HG03442 (cell line): Measurements from ENCODE around the gene MAD1L1.

Experiments used
- ATAC-seq: cut with Tn5 transposase; IDR thresholded peaks from one replicate; pipeline ENCODE4 v1.9.1; 2021; ENCODE audit warnings: mild to moderate bottlenecking, moderate library complexity; ENCODE audit not compliant: unreplicated experiment

MAD1L1 gene

DNA sequence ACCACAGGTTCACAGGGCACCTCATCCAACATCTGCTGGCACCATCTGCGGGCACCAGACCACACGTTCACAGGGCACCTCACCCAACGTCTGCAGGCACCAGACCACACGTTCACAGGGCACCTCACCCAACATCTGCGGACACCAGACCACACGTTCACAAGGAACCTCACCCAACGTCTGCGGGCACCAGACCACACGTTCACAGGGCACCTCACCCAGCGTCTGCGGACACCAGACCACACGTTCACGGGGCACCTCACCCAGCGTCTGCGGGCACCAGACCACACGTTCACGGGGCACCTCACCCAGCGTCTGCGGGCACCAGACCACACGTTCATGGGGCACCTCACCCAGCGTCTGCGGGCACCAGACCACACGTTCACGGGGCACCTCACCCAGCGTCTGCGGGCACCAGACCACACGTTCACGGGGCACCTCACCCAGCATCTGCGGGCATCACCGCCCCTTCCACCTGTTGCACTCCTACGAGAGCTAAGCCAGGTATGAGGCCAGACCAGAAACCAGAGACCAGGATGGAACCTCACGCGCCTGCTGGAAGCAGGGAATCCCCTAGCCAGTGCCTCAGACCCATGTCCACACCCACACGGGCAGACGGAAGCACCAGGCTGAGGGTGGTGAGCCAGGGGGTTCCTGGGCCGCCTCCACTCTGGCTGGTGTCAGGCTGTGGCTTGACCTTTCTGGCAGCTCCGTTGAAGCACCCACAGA lies 182.8 kb downstream of the MAD1L1 start:
- ATAC-seq: no peak

DNA sequence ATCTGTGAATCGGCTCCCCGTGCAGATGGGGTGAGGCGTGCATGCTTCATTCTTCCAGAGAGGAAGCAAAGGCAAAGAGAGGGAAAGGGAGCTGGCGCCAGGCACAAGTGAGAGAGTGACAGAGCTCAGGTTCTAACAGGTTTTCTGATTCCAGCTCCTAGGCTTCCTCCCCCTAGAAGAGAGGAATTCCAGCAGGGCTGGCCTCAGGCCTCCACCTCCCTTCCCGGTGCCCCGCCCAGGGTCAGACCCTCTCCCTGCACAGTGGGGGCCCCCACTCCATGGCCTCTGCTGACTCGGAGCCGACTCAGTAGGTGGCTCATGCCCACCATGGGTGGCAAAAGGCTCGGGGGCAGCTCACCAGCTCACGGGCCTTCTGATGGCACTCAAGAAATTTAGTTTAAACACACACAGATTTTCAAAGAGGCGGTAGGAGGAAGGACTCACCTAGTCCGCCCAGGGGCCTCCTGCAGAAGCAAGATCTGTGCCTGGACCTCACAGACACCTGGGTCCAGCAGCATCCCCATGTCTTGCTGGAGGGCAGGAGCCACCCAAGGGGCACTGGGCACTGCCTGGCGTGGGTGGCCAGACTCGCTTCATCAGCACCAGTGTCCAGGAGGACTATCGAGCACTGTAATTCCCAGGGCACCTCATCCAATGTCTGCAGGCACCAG lies 183.5 kb downstream of the MAD1L1 start:
- ATAC-seq: no peak

DNA sequence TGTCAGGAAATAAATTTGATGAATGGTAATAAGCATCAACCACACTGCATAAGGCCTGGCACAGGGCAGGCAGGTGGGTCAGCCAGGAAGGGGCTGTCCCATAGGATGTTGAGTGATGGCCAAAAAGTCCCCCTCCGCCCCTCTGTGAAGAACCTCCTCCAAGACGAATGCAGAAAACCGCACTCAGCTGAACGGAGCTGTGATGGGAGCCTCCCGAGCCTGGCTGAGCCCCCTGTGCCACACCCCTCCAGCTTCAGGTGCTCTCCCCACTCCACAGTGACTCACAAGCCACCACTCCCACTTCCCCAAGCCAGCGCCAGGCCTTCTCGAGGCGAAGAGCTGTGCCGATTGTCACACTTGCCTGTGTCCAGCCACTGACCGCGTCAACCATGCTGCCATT lies 184.2 kb downstream of the MAD1L1 start:
- no peak for ATAC-seq

DNA sequence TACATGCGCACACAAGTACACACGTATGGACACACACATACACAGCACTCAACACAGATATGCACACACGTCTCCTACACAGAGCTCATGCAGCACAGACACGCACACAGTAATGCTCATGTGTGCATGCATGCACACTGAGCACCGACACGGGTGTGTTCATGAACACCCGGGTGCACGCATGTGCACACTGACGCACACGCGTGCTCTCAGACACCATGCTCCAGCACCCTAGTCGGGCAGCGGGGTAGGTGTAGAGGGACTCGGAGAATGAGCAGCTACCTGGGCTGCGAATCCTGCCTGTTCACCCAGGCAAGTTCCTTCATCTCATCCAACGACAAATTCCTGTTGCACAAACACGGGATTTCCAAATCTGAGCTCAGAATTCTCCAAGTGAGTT lies 184.7 kb downstream of the MAD1L1 start:
- ATAC-seq: no peak

DNA sequence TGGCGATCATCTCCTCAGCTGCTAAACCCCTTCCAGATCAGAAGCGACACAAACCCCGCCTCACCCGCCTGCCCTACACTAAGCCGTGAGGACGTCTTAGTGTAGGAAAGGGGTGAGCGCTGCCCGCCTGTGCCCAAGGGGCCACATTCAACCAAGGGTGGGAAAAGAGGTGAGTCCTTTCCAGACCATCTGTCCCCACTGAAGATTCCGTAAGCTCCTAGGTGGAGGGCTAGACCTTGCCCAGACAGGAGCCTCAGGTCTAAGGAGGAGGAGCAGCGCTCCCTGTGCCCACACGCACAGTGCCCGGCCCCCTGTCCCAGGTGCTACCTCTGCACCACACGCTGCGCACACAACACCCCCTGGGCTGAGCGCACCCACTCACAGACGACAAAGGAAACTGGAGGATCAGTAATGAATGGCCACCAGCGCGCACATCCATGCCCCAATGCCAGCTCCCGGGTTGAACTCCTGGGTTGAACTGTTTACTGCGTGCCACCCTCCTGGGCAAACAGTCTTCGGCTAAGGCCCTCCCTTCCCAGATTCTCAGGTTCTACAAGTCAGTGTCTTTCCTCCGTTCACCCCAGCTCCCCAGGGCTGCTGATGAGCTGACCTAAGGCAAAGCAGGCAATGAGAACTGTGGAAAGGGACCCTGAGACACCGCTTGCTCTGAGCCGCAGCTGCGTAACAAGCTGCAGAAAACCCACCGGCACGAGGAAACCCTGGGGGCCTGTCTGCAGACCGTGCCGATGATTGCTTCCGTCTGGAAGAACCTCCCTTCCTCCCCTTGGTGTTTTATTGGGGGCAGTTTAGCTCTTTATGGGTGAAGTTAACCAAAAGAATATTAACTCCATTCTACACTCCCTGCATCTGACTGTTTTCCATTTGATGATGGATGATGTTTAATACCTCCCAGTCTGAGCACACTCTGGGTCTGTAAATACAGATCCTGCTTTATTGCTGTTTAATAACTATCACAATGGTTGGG lies 185.9 kb downstream of the MAD1L1 start:
- no peak for ATAC-seq

DNA sequence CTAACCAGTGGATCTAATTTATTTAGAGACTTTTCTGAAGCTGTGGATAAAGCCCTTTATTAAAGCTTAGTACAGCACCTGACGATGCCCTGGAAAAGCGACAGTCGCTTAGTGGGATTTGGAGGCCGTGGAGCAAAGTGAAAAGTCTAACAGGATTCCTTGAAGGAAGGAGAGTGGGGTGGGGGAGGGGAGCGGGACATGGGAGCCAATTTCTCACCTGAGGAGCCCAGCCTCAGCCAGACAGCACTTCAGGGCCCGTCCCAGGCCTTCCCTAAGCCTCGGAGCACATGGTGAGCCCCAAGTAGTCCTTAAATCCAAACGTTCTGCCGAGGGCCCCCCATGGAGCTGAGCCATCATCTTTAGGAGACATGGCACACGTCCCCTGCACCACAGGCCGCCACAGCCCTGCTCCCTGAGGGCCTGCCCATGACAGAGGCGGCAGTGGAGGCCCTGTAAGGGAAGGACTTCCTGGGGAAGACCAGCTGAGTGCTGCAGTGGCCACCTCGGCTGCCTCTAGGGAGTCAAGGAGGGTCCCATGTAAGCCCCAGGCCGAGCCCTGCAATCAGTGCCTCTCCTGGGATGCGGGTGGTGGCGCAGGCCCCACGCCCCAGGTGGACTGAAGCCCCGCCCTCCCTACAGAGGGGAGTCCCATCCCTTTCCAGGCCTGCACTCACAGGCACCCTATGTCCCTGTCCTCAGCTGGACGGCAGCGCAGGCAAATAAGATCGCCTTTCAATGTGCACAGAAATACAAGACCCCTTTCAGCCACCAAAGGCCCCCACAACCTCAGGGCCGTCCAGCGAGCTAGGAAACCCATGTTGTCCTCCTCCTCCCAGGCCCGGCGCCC lies 187.0 kb downstream of the MAD1L1 start:
- ATAC-seq: no peak

DNA sequence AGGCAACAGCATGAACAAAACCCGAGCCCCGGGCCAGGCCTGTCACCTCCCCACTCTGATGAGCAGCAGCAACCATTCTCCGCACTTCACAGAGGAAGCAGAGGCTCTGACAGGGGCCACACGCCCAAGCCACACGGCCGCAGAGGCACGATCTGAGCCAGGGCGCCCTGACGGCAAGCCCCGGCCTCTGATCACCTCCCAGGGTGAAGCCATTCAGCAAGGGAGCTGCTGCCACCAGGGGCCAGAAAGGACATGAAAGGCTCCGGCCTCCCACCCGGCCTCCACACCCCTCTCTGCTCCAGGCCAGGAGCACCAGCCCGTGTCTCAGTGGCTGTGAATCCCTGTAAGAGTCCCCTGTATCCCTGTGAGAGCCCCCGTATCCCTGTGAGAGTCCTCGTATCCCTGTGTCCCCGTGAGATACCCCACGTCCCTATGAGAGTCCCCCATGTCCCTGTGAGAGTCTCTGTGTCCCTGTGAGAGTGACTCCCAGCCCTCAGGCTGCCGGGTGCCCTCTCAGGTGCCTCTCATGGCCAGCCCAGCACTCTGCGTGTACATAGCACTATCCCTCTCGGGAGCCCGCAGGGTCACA lies 187.8 kb downstream of the MAD1L1 start:
- no peak for ATAC-seq

DNA sequence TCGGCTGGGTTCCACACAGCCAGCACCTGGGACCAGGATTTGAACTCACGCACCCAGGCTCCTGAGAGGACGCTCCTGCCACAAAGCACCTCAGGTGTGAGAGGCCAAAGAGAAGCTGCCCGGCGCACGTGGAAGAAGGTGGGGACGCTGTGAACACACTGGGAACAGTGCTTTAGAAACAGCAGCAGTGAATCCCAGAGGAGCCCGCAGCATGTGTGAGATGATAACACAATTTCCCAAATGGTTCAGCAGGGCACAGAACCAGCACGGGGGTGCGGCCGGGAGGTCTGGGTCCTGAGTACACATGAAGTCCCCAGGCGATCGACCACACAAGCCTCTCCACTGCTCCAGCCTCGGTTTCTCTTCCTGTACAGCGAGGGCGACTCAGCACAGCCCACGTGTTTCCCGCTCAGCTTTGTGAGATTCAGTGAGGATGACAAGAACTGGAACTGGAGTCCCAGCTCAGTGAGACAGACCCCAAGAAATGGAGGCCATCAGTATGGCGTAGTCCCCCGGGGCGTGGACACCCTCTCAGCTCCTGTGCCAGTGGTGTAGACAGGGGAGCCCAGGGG lies 188.3 kb downstream of the MAD1L1 start:
- no peak for ATAC-seq

DNA sequence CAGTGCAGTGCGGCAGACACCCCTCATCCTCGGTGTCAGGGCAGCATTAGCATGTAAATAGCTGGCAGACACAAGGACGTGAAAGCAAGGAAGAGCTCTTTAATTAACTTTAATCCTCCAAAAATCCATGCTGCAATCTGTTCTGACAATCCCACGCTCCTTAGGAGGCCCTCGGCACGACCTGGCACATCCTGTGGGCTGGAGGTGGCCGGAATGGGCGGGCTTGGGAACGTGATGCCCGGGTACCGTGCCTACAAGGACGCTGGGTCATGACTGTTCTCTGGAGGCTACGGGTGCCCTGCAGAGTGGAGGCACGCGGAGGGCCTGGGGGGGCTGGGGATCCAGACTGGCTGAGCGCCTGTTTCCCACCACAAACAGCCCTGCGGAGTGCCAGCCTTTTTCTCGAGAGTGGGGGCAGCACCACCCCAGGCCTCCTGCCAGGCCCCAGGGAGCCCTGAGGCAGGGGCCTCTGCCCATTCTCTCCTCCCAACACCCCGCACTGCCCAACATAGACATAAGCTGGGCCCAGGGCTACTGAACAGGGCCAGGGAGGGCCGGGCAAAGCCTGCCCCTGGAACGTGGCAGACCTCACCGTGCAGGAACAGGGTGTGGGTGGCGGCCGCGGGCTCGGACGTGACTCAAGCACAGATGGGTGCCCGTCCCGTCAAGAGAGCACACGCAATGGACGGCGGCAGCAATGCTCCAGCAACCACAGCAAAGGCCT lies 189.3 kb downstream of the MAD1L1 start:
- ATAC-seq: no peak

DNA sequence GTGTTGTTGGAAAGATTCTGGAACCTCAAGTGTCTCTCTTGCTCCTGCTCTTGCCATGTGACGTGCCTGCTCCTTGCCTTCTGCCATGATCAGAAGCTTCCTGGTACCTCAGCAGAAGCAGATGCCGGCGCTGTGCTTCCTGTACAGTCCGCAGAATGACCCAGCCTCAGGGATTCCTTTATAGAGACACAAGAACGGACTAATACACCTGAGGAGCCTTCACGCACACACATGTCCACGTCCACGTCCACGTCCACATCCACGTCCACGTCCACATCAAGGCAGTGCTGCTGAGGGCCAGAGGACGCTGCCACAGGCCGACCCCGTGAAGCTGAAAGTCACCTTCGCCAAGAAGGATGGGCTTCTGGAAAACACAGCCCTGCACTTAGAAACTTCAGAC lies 190.1 kb downstream of the MAD1L1 start:
- ATAC-seq: no peak

DNA sequence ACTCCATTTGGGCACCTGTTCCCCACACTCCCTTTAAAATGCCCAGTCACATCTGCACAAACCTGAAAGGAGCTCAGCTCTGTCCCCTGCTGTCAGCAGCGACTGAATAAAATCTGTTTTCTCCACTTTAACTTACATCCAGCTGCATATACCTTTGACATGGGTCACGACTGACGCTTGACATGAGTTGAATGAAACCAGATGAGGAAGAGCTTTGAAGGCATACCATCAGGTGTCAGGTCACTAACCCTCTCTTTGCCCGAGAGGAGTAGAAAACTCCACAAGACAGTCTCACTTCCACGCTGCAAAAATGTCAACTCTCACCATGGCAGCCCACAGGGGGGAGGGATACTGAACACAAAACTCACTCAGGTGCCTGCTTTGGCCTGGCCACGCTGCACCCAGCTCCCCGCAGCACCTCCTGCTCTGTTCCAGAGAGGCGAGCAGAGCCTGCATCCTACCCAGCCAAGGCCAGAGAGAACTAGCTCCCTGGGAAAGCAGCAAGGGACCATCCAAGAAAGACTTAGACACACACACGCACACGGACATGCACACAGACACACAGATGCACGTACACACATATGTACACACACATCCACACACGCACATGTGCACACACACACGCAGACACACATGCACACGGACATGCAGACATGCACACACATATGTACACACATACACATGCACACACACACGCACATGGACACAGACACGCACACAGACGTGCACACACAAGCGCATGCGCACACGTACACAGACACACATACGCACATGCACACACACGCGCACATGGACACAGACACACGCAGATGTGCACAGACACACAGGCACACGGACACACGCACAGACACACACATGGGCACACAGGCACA lies 191.0 kb downstream of the MAD1L1 start:
- no peak for ATAC-seq

DNA sequence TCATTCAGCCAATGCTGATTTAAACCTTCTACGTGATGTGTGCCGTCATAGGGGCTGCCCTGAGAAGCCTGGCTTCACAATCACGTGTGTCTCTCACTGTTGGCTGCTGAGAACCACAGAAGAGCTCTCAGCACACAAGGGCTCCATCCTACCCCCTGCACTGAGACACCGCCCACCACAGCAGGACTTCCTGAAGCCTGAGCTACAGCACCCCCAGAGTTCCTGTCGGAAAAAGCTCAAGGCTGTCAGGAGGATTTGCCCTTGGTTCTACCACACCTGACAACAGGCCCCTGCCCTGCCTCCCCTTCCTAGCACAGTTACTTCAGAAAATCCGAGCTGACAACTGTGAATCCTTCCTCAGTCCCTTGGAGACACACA lies 191.9 kb downstream of the MAD1L1 start:
- ATAC-seq: no peak

DNA sequence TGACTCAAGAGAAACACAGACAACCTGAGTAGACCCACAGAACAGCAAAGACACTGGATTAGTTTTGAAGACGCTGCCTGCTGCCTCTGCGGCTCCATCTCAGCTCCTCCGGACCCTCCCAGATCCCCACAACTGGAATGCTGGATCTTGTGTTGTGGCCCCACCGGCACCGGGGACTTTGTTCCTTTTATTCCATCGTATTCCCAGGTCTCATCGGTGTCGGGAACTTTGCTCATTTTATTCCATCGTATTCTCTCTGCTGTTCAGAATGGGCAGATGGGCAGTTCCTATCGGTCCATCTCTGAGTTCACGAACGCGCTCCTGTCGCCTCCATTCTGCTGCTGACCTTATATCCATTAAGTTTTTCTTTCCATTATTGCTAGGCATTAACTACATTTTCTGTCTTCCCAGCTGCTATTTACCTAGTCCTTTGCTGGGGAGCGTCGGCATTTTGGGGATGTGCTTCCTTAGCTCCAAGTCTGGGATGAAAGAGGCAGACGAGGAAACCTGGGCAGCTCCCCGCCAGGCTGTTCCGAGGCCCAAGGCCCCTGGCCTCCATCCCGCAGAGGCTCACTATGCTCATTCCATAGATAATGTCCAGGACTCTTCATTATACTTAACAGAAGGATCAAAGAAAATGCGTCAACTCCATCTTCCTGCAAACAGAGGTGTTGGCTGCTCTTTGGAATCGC lies 192.4 kb downstream of the MAD1L1 start:
- no peak for ATAC-seq

DNA sequence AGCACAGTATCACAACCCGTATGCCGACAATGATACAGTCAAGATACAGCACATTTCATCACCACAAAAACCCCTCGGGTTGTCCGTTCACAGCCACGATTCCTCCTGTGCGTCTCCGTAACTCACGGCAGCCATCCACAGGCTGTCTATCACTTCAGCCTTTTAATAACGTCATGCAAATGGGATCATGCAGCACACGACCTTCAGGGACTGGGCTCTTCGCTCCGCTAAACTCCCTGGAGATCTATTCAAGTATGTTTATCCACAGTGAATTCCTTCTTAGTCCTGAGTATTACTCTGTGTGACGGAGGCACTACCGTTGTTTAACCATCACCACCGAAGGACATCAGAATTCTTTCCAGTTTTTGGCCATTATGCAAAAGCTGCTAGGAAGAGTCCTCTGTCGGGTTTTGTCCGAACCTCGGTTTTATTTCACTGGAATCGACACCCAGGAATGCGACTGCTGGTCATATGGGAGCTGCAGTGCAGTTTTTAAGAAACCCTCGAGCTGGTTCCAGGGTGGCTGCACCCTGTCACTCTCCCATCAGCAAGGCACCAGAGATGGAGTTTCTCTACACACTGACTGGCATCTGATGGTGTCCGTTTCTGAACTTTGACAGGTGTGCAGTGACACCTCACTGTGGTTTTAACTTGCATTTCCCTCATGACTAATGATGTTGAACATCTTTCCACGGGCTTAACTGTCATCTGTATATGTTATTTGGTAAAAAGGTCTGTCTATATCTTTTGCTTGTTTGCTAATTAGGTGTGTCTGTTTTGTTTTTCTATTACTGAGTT lies 193.6 kb downstream of the MAD1L1 start:
- ATAC-seq: no peak

DNA sequence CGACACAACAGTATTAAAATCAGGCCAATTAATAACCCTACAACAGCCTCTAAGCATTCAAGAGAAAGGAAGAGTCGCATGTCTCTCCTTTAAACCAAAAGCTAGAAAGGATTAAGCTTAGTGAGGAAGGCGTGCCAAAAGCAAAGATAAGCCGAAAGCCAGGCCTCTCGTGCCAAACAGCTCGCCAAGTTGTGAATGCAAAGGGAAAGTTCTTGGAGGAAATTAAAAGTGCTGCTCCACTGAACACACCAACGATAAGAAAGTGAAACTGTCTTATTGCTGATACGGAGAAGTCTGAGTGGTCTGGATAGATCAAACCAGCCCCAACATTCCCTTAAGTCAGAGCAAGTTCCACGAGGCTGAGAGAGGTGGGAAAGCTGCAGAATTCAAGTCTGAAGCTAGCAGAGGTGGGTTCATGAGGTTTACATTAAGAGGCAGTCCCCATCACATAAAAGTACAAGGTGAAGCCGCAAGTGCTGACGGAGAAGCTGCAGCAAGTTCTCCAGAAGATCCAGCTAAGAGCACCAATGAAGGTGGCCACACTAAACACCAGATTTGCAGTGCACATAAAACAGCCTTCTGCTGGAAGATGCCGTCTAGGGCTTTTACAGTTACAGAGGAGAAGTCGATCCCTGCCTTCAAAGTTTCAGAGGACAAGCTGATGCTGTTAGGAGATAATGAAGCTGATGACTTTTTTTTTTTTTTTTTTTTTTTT lies 194.8 kb downstream of the MAD1L1 start:
- no peak for ATAC-seq

DNA sequence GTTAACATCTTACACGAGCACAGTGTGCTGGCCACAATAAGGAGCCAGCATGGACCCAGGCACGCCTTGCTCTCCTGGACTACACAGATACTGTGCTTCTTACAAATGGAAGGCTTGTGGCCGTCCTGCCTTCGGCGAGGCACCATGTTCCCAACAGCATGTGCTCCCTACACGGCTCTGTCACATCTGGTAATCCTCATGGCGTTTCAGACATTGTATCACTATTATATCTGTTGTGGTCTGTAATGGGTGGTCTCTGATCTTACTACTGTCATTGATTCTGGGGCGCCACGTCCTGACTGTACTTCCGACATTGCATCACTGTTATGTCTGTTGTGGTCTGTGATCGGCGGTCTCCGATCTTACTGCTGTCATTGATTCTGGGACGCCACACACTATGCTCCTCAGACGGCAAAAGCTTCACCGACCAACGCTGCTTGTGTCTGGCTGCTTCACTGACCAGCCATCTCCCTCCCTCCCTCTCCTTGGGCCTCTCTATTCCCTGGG lies 195.4 kb downstream of the MAD1L1 start:
- no peak for ATAC-seq
